EH (cell line): Measurements from ENCODE around the gene NDUFA5.

Experiments
- DNase-seq: peaks from one replicate; pipeline ENCODE4 v3.0.0-alpha.2; 2015; ENCODE audit warnings: low read depth

Gene NDUFA5

DNA sequence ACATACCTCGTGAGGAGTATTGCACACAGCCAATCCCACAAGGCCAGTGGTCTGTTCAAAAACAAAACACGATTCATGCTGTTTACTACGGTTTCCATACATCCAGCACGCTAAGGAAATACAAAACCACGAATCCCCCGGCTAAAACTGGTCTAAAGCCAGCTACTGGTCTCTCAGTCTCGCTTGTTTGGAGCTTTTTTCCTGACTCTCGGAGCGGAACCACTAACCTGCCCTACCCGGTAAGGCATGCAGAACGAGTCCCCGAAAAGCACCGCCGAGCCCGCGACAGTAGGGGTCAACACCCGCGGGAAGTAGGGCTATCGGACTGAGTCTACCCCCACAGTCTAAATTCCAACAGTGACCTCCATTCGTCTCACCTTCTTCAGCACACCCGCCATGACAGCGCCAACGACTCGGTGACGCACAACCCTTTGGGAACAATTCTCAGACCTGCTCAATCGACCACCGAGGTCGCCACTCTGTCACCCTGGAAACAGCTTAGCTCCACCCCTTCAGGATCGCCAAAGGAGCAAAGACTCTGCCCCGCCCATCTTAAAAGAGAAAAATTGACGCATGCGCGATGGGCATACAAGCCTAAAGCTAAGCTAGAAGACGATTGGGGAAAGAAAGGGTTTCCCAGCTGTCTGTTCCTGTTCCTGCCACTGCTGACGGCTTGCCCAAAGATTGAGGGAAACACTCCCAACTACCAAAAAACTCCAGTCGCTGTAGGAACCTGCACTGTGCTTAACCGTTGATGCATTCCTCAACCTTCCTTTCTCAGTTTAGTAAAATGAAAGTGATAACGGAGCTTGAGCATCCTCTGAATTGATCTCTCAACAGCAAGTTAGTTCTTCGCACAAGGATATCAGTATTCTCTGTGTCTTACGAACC is at the start of gene NDUFA5:
Gene NDUFA5 (minus strand): TSS at position 421 of the 891 bp plus-strand sequence. CDS start 23 bp downstream, at position 398.
- peak; percentile 99 for DNase-seq

DNA sequence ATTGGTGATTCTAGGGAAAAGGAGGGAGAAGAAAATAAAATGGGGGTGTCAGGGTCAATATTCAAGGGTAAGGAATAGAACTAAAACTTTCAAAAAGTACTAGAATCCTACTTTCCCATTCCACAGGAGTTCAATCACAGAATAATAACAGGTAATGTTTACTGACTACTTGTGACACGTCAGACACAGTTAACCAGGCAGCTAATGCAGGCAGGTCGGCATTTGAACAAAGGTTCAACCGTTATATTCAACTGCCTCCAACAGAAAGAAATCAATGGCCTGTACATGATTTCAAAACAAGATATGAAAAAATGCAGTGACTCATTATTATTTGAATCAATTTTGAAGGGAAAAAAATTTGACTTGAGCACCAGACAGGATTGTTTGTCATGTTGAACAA is 47.1 kb upstream of the NDUFA5 start:
- no peak for DNase-seq

DNA sequence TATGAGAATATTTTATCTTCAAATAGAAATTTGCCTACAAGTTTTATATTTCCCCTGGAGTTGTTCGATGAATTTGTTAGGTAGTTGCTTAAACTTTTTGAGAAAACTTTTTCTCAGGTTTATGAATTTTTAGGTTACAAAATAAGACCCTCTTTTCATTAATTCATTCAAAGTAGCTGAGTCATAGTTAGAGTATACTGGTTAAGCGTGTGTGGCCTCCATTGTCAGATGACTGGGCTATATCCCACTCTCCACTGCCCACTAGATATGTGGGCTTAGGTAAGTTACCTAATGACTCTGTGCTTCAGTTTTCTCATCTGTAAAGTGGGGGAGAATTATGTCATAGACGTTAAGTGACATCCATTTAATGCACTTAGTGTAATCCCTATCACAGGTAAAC is 45.0 kb upstream of the NDUFA5 start:
- no peak for DNase-seq

DNA sequence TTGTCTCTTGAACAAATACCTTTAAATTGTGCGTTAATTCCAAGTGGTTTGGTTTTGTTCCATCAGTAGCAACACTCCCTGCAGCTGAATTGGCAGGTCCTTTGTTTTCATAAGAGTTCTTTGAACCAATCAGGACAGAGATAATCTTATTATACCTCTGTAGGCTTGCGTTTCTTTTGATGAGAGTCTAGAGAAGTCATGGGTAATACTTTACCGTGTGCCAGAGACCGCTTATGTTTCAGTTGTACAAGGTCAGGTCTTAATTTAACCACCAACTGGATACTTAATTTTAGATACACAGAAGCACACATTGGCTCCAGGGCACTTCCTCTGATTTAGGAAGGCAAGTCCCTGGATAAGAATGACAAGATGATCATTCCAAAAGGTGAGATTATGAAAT is 43.9 kb upstream of the NDUFA5 start, which contains the start of gene ASB15:
Gene ASB15 (plus strand): TSS at position 292 of the 400 bp plus-strand sequence. CDS start 12,682 bp downstream, outside the sequence.
- DNase-seq: no peak

DNA sequence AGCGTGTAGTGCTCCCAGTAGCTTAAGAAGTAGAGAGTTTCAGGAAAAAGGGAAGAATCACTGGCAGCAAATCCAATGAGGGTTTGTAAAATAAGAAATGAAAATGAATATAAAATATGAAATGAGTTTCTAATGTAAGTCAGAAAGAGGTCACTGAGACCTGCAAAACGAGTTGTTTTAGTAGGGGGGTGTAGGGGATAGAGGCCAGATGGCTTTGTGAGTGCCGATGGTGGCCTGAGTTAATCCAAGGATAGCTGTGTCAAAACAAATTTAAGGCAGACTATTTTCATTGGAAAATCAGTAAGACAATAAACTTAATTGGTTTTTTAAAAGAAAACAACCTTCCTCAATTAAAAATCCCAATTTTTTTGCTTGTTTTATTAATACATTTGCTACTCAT is 43.3 kb upstream of the NDUFA5 start:
- DNase-seq: no peak

DNA sequence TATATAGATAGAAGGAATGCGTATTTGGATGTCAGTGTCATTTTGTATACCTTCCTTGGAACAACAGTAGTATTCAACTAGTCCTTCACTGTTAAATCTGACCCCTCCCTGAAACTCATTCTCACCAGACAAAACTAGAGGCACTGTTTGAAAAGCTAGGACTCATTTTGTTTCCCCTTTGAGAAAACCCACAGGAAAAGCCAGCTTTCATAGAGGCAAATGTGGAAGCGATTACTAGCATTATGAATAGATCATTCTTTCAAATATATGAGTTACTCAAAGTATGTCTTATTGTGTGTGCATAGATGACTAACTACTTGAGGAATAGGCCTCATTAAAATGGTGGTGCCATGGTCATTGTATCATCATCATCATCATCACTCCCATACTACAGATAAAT is 42.1 kb upstream of the NDUFA5 start:
- DNase-seq: no peak

DNA sequence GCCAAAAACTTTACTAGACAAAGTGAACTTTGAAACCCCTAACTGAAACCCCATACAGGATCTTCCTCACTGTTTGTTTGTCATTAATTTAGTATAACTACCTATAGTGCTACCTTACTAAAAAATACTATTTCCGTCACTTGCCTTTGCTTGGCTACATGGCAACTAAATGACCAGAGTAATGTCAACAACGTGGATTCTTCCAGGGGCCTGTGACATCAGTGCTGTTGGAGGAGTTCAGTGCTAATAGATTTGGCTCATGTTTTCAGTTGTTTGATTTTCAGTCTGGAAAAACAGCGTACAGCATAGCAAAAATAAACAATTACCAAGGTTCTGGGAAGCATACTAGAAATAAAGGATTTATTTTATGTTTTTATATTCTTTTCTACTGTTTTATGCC is 41.0 kb upstream of the NDUFA5 start:
- no peak for DNase-seq

DNA sequence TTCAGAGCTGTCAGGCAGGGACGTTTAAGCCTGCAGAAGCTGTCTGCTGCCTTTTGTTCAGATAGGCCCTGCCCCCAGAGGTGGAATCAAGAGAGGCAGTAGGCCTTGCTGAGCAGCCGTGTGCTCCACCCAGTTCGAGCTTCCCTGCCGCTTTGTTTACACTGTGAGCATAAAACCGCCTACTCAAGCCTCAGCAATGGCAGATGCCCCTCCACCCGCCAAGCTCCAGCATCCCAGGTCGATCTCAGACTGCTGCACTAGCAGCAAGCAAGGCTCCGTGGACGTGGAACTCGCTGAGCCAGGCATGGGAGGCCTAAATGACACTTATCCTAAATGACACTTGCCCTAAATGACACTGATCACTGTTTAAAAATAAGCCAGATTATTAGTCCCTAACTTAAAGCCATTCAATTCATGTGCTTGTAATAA is 37.2 kb upstream of the NDUFA5 start:
- no peak for DNase-seq

DNA sequence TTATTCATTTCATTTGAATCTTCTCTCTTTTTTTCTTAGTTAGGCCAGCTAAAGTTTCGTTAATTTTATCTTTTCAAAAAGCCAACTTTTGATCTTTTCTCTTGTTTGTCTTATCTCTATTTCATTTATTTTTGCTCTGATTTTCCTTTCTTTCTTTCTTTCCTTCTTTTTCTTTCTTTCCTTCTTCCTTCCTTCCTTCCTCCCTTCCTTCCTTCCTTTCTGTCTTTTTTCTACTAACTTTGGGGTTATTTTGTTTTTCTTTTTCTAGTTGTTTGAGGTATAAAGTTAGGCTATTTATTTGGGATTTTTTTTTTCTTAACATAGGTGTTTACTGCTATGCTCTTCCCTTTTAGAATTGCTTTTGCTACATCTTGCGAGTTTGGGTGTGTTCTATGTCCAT is 30.8 kb upstream of the NDUFA5 start:
- no peak for DNase-seq

DNA sequence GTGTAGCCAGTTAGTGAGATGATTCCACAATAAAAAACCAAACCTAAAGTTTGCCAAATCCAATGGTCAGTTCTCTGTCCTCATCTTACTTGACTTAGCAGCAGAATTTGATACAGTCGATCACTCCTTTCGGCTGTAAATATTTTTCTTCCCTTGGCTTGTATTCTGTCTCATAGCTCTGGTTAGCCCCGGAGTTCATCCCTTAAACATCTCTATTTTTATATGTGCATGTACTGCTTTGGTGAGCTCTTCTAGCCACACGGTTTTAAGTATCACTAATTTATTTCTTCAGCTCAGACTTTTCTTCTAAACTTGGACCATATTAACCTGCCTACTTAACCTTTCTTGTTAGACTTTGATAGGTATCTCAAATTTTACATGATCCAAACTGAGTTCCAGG is 26.2 kb upstream of the NDUFA5 start:
- no peak for DNase-seq

DNA sequence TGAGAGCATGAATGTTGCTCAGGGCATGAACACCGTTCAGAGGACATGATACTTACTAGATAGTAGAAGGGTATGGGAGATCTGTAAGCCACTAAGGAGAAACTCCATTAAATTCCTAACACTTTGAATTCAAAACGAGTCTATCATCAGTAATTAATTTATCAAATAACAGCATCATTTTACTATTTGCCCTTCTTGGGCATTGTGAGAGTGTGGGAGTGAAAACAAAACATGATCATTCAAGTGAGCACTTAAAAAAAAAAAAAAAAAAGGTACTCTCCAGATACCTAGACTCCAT is 23.5 kb upstream of the NDUFA5 start:
- DNase-seq: no peak

DNA sequence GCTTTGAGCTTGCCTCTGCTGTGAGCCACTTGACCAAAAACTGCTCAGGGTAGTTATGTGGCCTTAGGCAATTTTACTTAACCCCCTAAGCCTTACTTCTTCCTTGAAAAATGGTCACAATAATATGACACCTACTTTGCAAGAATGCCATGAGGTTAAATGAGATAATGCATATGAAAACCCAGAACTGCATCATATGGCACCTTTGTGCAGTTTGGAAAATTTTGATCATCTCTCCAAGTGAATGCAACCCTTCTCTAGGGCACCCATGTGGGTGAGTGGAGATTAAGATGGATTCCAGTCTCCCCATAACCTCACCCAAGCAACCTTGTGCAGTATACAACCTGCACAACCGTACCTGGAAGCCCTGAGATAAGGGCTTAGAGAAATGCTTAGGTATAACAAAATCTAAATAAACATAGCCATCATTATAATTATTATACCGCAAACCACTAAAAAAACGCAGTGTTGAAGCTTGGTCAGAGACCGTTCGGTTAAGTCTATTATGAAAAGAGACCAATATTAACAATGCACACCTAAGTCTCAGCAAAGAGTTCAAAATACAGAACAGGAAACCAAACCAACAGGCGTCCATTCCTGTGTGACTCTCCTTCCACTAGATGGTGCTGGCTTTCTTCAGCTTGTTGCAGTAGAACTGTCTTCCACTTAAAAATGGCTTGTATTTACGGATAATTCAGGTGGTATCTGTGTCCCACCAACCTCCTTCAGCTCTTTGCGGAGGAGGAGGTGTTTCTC is 23.0 kb upstream of the NDUFA5 start:
- DNase-seq: peak; percentile 44

DNA sequence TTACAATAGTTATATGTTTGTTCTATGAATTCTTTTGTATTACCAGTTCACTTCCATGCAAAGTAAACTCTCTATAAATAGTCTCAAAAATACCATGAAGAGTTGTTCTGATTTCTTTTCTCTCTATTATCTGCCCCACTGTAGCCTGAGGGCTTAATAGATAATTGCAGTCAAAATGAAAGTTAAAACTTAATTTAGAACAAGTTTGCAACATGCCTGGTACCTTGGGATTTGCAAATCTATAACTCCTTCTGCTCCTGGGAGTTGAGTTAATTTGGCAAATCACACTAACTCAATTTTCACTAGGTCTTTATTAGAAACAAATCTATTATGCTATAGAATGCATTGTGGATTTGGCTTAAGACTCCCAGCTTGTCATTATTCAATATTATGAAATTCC is 21.8 kb upstream of the NDUFA5 start:
- no peak for DNase-seq

DNA sequence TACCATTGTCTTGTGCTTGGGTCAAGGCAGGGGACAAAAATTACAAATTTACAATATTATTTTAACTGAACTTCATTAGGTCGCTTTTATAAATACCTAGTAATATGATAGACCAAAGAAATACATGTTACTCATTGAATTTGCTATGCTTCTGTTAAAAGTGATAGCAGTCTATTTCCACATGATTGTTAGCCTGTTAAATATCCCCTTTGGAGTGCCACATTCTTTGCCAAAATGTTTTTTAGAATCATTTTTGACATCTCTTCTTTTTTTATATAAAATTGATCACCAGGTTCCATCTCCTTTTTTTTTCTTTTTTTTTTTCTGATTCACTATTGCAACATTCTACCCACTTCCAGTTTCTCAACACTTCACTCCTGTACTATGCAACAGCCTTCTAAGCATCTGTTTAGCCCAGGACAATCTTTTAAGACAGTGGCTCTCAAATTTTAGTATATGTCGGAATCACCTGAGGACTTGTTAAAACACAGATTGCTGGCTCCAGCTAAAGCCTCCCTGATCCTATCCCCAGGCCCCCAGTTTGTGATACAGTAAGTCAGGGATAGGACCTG is 16.4 kb upstream of the NDUFA5 start:
- no peak for DNase-seq

DNA sequence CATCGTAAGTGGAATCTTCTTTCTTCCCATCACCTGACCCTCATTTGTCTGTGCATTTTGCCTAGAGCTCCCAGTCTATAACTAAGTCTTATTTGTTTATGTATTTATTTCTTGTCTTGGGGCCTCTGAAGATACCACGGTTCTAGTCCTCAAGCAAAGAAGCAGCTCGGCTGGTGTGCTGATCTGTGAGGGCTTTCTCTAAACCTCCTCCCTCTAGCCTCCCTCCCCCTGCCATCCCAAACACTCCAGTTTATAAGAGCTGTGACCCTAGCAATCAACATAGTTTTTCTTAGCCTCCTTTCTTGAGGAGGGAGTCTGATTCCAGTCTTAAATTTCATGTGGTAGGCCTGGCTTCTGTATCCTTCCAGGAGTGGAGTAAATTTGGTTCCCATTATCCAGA is 15.7 kb upstream of the NDUFA5 start:
- no peak for DNase-seq

DNA sequence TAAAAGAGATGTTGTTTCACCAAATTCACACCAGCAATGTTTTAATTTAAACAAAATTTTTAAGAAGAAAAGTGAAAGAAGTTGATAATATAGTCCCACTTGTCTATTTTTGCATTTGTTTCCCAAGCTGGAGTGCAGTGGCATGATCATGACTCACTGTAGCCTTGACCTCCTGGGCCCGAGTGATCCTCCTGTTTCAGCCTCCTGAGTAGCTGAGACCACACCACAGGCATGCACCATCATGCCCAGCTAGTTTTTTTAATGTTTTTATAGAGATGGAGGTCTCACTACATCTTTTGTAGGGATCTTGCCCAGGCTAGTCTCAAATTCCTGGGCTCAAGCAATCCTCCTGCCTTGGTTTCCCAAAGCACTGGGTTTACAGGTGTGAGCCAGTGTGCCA is 14.1 kb upstream of the NDUFA5 start:
- peak; percentile 27 for DNase-seq

DNA sequence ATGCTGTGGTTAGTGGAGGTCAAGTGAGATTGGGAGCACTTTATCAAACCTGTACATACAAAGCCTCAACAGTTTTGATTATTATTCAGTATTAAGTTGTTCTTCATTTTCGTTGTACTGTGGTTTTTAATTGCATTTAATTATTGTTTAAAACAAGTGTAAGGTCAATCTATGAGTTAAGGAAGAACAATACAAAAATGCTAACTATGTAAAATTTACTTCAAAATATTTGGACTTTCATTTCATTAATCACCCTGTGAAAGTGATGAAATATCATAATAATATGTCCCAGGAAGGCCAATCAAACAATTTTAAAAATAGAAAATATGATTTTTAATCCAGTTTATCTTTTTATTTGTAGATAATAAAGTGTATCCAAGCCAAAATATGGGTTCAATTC is 13.6 kb upstream of the NDUFA5 start:
- no peak for DNase-seq

DNA sequence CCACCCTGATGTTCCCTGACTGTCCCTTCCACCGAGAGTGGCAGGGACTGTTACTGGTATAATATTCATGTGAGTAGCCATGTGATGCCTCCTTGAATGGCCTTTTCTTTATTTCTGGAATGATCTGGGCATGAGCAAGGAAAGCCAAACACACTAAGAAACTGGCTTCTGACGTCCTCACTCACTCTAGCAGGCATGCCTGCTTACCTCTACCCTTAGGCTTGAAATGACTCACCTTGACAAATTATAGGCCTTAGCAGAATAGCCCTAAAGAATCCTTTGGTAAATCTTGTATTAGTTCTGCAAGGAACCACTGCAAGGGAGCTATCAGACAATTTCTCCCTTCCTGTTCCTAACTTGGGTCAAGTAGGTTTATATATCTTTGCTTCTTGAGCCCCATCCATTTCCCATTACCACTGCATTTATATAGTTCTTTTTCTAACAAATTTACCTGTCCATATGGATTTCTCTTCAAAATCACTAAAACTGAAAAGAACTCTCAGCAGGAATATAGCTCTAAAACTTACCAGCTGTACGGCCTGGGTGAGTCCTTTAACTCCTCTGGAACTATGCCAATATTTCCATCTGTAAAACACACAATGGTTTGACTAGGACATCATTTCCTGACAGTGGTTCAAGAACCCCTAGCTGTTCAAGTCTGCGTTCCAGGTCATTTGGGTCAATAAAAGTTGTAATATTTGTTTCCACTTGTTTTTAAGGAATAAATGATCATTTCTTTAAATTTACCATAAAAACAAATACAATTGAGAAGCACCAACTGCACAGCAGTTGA is 13.0 kb upstream of the NDUFA5 start:
- no peak for DNase-seq

DNA sequence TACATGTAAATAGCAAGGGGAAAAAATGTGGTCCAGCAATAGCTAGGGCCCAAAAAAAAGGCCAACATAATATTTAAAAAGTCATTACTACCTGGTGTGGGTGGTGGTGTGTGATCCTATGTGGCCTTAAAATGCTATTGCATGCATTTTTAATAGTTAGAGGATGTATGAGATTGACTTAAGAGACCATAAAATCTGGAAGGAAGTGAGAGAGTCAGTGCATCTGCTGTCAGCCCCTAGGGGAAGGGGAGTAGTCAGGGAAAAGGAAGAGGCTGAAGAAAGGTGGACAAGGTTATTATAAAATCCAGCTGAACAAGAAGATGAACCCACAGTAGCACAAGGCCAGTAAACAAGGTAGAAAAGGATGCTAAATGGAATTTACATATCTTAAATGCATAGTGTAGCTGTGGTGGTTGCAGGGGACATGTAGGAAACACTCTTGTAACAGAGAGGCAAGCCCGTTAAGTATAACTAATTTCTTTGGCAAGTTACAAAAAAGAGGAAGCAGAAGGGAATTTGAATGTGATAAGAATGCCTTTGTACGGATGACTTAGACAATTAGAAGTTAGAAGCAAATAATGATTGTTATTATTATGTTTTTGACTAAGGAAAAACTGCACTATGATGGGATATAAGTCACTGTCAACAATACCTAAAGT is 11.9 kb upstream of the NDUFA5 start:
- no peak for DNase-seq

DNA sequence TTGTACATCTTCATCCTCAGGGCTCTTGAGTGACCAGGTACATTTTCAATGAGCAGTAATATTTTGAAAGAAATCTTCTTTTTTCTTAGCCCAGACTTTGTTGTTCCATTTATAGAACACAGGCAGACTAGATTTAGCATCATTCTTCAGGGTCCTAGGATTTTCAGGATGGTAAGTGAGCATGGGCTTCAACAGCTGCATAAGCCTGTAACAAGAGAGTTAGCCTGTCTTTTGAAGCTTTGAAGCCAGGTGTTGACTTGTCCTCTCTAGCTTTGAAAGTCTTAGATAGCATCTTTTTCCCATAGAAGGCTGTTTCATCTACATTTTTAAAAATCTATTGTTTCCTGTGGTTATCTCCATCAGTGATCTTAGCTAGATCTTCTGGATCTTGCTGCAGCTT is 4.5 kb upstream of the NDUFA5 start:
- no peak for DNase-seq

DNA sequence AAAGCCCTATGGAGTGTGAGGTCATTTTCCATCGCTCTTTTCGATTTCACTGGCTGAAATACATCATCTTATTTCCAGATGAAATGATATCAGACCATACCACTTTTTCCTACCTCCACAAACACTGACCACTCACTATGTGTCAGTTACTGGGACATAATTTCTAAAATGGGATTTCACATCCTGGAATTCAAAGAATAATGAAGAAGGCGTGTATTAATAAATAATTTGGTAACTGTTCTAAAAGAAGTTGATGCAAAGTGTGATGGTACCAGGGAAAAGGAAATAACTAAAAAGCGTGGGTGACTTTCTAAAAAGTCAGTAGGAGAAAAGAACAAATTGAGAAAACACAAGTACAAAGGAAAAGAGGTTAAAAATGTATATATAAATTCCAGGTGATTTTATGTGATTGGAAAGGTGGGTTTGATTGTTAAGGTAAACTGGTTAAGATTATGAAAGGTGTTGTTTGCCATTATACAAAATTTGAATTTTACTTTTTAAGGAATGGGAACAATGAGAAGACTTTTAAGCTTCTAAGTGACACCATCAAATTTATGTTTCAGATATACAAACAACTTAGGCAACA is 764 bp upstream of the NDUFA5 start:
- no peak for DNase-seq
